Measurements from ENCODE around the gene DNAH1.
"Not testable (repeated sequence)": the region's sequence is repeated elsewhere in the genome, so short reads cannot be mapped to it uniquely, and the experiment has no call there.

The DNAH1 gene

DNA sequence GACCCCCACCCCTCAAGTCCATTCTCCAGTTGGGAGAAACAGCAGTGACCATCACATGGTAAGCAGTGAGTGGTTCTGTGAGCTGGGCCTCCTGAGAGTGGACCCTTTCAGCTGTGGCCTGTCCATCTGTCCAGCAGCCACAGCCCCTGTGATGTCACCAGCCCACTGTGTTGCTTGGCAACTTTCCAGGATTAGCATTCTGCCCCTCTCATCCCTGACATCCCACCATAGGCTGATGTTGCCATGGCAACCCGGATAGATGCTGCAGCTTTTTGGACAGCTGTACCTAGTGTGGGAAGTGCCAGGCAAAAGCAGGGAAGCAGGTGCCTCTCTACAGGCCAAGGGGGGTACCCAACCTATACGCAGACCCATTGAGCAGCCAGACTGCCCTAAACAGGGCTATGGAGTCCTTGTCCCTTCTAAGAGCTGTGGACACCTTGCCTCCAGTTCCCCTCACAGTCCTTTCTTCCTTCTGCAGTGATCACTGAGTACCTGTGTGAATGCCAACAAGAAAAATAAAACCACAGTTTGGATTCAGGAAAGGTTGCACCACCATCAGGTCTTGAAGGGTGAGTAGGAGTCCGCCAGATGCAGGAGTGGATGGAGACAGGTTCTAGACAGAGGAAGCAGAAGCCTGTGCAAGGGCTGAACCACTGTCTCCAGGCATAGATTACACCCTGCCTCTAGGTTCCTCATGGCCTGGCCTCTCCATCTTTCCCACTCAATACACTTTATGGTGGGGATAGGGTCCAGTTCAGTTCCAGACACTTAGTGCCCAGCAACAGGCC, at the start of gene DNAH1:
TSS of gene DNAH1 (plus strand) at position 343 of the 788 bp plus-strand sequence. CDS start 6,124 bp downstream, outside the sequence.
- no peak for FAIRE-seq

DNA sequence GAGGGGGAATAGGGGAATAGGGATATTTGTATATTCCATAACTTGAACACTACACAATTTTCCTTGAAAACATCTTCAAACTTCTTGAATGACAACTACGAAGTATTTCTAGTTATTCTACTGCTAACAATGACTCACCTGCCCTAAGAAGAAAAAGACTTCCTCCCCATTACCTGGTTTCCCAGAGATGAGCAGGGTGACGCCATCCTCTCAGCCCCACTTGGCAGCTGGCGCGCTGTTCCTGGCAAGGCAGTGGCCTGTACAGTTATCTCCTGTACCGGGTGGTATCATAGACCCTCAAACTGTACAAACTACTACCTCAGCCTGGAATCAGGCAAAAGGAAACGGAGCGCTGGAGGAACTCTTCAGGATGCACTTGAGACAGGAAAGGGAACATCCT, 48.1 kb upstream of the DNAH1 start:
- FAIRE-seq = no peak

DNA sequence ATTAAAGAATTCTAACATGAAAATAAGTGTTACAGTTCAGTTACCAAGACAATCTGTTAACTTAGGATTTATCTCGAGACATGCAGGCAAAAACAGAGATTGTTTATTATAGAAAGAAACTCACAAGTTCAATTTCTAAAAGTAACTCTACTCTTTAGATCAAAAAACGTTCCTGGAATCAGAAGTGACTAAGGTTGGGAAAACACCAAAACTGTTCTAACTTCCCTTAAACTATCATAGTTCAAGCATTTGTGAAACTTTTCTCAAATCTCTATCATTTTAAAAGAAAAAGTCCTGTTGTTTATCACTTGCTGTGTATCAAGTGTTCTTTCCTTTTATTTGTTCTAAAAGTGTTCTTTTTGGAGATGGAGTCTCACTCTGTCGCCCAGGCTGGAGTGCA, 46.3 kb upstream of the DNAH1 start:
- no peak for FAIRE-seq

DNA sequence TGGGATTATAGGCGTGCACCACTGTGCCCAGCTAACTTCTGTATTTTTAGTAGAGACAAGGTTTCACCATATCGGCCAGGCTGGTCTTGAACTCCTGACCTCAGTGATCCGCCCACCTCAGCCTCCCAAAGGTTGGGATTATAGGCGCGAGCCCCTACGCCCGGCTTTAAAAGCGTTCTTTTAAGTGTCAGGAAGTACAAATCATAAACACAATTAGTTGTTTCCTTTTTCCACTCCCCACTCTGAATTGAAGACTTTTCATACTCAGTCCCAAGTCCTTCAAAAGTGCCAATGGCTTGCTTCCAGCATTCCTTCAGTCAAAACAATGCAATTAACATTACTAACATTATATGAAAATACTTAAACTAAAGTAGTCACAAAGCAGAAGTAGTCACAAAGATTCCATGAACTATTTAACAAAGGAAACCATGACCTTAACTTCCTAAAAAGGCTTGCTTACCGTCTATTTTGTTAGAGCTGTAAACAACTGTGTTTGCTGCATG, 45.8 kb upstream of the DNAH1 start:
- FAIRE-seq = no peak

DNA sequence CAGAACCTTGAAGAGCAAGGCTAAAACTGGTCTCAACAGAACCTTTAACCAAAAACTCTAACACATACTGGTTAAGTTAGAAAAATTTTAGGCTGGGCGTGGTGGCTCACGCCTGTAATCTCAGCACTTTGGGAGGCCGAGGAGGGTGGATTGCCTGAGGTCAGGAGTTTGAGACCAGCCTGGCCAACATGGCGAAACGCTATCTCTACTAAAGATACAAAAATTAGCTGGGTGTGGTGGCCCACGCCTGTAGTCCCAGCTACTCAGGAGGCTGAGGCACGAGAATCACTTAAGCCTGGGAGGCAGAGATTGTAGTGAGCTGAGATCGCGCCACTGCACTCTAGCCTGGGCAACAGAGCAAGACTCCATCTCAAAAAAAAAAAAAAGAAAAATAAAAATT, 43.9 kb upstream of the DNAH1 start:
- FAIRE-seq = not testable (repeated sequence)

DNA sequence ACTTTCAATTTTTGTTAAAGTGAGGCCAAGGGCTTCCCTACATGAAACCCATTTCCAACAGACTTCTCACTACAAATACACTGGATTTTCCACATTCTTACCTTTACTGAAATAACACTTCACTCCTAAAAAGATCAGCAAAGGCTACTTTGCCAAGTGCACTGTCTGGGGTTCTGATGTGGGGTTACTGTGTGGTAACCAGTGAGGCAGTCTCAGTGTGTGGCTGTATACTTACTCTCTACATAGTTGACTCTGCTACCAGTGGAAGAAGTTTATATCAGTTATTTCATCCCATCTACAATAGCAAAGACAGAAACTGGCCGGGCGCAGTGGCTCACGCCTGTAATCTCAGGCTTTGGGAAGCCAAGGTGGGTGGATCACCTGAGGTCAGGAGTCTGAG, 43.3 kb upstream of the DNAH1 start:
- FAIRE-seq = no peak

DNA sequence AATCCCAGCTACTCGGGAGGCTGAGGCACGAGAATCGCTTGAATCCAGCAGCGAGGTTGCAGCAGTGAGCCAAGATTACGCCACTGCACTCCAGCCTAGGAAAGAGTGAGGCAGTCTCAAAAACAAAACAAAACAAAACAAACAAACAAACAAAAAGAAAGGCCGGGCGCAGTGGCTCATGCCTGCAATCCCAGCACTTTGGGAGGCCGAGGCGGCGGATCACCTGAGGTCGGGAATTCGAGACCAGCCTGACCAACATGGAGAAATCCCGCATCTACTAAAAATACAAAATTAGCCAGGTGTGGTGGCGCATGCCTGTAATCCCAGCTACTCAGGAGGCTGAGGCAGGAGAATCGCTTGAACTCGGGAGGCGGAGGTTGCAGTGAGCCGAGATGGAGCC, 41.3 kb upstream of the DNAH1 start:
- FAIRE-seq = not testable (repeated sequence)

DNA sequence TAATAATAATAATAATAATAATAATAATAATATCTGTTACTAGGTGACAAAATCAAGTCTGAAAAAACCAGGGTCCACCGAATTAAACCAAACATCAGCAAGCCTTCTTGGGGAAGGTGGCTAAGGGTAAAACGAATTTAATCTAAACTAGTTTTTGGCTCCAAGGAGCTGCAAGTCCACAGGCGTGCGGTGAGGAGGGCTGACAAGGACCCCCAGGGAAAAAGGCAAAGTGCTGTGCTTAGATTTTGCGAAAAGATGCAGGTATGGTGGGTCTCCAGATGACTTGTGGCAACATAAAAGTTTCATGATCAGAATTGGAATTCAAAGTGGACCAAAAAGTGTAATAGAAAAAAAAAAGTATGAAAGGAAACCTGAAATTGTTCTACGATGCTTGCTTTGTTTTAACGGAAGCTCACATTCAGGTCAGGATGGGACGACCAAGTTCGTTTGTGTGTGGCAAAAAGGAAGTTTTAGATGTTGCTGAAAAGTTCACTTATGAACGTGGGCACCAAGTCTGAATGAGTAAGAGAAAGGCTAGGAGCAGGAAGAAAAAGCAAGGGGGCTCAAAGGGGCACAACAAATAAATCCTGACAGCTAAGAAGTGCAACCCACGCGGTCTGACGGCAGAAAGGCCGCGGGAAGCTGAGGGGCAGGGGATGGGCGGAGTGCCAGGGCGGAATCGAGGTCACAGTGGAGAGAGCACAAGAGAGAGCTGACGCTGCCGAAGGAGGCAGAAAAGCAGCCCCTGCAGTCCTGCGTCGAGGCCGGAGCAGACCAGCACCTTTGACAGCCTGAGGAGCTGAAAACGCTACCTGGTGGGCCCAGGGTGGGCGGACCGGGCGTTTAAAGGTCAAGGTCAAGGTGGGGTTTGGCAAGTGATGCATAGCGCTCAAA, 38.8 kb upstream of the DNAH1 start:
- FAIRE-seq = no peak

DNA sequence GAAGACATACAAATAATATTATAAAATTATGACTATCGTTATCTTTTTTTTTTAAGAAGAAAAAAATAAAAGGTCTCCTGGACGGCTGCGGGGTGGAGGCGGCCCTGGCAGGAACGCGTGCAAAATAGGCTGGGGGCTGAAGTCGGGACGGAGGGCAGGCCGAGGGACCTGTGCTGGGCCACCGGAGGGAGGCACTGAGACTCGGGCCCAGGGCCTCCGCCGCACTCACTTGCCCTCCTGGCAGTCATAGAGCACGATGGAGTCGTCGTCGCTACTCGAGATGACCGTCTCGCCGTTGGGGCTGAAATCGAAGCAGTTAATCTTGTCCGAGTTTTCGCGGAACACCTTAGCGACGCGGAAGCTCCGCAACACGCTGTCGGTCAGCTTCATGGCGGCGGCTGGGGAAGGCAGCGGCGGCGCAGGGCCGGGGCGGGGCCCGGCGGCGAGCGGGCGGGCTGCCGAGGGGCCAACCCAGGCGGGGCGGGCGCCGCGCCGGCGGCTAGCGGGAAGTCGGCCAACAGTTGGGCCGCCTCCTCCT, 38.1 kb upstream of the DNAH1 start:
- no peak for FAIRE-seq

DNA sequence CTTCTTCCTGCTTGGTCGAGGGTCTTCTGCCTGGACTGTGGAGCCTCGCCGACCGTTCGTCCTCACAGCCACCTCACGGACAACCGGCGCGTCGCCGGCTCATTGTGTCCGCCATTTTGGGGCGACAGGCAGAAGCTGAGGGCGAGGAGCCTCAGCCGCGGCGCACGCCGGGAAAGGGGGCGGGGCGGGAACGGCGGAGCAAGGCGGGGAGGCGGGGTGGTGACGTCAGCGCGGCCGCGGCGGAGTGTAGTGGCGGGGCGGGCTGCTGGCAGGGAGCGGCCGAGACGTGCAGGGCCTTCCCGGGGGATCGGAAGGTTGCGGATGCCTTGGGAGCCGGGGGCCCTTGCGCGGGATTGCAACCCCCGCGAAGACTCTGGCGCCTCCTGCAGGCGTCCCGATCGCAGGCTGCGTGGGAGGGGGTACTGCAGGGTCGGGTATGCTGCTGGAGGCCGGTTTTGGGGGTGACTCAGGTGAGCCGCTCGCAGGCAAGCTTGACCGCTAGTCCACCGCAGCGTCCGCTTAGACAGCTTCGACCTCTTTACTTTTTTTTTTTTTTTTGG, 37.5 kb upstream of the DNAH1 start, which contains the start of gene WDR82:
TSS of gene WDR82 (minus strand) at position 140 of the 560 bp plus-strand sequence. CDS start 288 bp downstream, outside the sequence.
- no peak for FAIRE-seq

DNA sequence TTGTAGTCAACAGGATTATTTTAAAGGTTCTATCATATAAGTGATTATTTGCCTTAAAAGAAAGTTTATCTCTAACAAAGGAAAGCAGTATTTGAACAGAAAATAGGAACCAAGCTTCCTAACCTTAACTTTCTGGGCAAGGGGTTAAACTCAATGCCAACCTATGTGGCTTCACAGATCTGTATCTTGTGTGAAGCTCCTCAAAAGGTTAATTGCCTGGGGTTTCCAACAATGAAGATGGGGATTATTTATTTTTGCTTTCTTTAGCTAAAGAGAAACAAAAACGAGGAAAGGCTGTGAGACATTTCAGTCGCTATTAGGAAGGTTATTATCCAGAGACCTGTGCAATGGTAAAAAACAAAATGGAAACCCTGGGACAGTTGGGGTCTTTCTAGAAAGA, 36.5 kb upstream of the DNAH1 start:
- FAIRE-seq = no peak

DNA sequence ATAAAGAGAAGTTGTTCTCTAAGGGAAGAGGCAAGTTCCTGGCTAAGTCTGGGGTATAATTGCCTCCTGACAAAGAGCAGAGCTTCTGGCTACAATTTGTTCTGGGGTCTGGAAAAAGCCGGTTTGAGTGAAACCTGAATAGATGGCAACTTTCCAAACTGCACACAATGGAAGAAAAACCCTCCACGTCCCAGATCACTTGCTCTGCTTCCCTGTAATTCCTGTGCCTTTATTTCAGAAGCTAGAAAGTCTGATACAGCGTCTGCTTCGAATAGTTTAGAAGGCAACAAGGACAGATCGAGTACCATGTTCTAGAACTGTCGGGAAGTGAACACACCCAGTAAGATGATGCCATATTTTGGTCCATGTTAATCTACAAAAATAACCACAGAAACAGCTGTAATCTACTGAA, 36.1 kb upstream of the DNAH1 start:
- FAIRE-seq = no peak

DNA sequence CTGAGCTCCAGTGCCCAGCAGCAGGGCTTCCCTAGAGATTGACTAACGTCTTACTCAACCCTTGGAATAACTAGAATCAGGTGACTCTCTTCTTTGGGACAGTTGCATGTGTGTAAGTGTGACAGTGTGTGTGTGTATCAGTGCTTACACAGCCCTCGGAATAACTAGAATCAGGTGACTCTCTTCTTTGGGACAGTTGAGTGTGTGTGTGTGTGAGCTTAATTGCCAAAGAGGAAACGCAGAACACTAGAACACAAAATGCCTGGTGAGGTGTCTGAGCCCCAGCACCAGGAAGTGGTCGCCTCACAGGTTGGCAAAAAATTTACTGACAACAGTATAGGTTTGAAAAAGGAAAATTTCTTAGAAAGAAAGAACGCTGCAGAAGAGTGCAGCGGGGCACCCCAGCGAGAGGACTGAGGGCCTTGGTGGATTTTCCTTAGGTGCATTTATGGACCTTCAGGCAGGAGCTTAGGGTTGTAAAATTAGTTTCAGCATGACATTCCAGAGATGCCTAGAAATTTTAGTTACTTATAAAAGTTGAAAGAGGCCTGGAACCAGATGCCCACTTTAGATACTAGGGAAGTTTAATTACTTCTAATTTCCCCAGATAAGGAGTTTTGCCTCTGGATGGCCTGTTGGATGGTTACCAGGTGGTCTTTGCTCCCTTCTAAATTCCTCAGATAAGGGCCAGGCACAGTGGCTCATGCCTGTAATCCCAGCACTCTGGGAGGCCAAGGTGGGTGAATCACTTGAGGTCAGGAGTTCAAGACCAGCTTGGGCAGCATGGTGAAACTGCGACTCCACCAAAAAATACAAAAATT, 33.9 kb upstream of the DNAH1 start:
- no peak for FAIRE-seq

DNA sequence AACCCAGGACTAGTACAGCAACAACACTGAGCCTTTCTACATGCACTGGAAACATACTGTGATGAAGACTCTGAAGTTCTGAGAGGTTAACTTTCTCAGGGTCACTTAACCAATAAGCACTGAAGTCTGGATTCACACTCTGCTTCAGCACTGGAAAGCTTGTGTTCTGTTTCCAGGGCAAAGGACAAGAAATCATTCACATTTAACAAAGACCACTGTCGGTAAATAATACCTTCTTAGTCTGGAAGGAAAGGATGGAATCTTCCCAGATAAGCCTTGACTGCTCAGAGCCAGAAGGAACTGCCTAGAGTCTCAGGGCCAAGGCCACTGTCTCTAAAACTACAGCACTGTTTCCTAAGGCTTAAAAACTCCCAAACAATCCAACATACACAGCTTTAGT, 32.8 kb upstream of the DNAH1 start:
- no peak for FAIRE-seq

DNA sequence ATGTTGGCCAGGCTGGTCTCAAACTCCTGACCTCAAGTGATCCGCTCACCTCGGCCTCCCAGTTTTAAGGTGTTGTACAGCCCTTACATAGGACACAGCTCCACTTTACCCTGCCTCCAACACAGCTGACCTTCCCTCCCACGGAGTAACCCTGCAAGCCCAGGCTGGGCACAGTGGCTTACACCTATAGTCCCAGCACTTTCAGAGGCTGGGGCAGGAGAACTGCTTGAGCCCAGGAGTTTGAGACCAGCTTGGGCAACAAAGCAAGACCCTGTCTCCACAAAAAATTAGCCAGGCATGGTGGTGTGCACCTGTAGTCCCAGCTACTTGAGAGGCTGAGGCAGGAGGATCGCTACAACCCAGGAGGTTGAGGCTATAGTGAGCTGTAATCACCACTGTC, 32.1 kb upstream of the DNAH1 start:
- not testable (repeated sequence) for FAIRE-seq

DNA sequence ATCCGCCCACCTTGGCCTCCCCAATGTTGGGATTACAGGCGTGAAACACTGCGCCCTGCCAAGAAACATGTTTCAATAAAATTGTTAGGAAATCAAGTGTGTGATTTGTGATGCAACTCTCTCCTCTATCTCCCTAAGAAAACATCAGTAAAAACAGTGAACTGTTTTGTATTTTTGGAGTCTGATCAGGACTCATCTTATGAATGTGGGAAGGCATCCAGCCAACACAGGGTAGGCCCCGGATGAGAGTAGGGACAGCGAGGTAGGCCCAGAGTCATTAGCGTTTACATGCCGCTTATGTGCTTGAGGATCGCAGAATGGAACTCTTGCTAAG, 29.4 kb upstream of the DNAH1 start:
- no peak for FAIRE-seq

DNA sequence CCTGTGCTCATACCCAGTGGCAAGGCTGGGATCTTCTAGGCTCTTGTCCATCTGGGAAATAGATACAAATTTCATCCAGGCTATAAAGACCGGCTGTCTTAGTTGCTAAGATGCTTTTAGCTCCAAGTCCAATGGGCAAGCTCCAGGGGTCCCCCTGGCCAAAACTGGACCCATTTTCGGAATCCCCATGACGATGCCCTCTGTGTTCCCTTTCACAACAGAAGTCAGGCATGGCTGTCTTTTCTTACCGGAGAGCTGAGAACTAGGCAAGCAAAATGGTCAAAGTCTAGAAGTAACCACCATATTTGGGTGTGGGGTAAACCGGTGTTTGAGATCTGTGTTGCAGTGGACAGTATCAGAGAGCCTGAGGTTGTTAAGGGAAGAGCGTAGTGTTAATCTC, 27.4 kb upstream of the DNAH1 start:
- FAIRE-seq = no peak

DNA sequence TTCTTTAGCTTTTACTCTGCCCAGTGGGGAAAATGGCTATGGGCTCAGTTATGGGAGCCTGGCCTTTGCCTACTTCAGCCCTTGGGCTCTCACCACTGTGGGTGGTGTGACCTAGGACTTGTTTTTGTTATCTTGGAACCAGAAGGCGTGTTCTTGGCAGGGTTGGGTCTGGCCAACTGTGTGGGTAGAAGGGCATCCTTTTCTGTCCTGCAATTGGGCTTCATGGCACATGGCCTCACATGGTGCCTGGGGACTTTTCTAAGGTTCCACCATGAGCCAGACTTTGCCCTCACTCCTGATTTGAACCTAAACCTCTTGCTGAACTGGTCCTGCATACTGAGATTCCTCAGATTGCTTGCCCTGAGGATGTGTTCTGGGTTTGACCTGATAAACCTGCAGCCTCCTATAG, 26.8 kb upstream of the DNAH1 start:
- FAIRE-seq = no peak

DNA sequence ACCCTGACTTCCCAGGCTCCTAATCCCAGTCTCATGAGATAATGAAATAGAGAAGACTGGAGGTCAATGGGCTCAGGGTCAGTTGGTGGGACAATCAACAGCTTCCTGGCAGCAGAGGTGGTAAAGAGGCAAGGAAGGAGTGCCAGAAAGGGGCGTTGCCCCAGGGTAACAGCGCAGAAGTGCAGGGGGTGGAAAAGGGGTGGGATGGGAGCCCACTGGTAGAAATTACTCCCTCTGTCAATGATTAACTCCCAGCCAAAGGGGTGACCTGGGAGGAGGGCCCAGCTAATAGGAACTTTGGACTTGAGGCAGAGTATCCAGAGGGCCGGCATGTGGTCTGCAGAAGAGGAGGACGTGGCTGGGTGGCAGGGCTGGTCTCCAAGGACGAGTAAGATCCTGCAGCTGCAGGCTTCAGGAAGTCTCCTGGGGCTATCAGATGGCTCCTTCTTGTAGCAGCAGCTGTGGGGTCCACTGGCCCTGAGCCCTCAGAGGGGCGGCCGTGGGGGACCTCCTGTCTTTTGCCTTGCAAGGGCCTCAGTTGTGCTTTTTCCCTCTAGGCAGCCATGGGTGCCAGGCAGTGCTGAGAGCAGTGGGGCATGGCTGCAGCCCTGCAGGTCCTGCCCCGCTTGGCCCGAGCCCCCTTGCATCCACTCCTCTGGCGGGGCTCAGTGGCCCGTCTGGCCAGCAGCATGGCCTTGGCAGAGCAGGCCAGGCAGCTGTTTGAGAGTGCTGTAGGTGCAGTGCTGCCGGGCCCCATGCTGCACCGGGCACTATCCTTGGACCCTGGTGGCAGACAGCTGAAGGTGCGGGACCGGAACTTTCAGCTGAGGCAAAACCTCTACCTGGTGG, 26.1 kb upstream of the DNAH1 start:
- no peak for FAIRE-seq

DNA sequence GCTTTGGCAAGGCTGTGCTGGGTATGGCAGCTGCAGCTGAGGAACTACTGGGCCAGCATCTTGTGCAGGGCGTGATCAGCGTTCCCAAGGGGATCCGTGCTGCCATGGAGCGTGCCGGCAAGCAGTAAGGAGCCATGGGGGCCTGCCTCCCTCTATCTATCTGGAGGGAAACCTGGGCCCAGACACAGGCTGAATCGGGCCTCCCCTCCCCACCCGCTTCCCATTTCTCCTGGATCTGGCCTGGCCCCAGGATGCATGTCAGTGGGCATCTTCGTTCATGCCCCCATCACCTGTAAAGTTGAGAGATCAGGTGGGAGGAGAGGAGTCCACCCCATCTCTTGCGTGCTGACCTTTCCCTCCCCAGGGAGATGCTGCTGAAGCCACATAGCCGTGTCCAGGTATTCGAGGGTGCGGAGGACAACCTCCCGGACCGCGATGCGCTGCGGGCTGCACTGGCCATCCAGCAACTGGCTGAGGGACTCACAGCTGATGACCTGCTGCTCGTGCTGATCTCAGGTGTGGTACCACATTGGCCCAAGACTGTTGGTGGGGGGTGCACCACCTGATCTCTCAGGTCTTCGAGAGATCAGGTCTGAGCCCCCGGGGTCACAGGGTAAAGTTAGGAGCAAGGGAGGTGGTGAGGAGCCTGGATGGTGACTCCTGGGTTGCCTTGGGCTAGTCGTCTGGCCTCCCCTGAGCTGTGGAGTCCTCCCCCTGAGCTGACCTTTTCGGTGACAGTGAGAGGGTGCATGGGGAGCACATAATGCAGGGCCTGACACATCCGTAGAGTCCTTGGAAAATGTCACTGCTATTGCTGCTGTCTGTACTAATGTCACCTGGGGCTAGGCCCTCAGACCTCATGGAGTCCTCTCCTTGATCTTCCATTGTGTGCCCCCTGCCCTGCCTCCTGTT, 25.3 kb upstream of the DNAH1 start:
- no peak for FAIRE-seq
